Sigmoid colon (tissue), 7 donors: Measurements from ENCODE around the gene RABEP1. TPM values are rescaled to one million over a fixed set of nuclear protein-coding genes. Genes with fewer than 3 reads are reported as not detected.

ENCODE experiments used
- DNase-seq: peaks from one replicate; pipeline ENCODE4 v3.0.0-alpha.2; 2019
- H3K27ac ChIP-seq, 4 donors: fragments of 200-600 bp; sonication (generic); one replicate each; pipeline ENCODE4 v1.5.1; 2016 to 2019; ENCODE audit warnings: mild to moderate bottlenecking in 1 of 4
- H3K27me3 ChIP-seq, 3 donors: fragments of 200-600 bp; sonication (generic); one replicate each; pipeline ENCODE4 v1.5.1; 2019; ENCODE audit warnings: mild to moderate bottlenecking in 1 of 3
- H3K36me3 ChIP-seq, 4 donors: fragments of 200-600 bp; sonication (generic); one replicate each; pipeline ENCODE4 v1.5.1; 2016 to 2019
- H3K4me1 ChIP-seq, 4 donors: fragments of 200-600 bp; sonication (generic); one replicate each; pipeline ENCODE4 v1.5.1; 2017 to 2019
- H3K4me3 ChIP-seq, 4 donors: fragments of 200-600 bp; sonication (generic); one replicate each; pipeline ENCODE4 v1.5.1; 2017 to 2019; ENCODE audit warnings: mild to moderate bottlenecking in 2 of 4, moderate library complexity in 1 of 4
- H3K9me3 ChIP-seq, 4 donors: fragments of 200-600 bp in 3 of 4; sonication (generic) in 3 of 4; one replicate each; pipeline versions ENCODE4 v1.5.1 to v1.6.1; 2013 to 2019
- CTCF ChIP-seq, 4 experiments: fragments of 450-650 bp in 3 of 4; fragments of 200-600 bp in 1 of 4; IDR thresholded peaks; one replicate each; pipeline ENCODE4 v1.5.1; 2016 to 2019; ENCODE audit warnings: antibody characterized with exemption in 4 of 4, mild to moderate bottlenecking in 3 of 4, moderate library complexity in 2 of 4
- EP300 ChIP-seq, 4 donors: sonication (generic); formaldehyde crosslinking; IDR thresholded peaks; one replicate each; pipeline ENCODE4 v1.6.1; 2017; ENCODE audit warnings: antibody characterized with exemption in 4 of 4
- POLR2A ChIP-seq, 2 donors: fragments of 450-650 bp; IDR thresholded peaks; one replicate each; pipeline ENCODE4 v1.6.1; 2016; ENCODE audit warnings: antibody characterized with exemption in 2 of 2, mild to moderate bottlenecking in 2 of 2, moderate library complexity in 2 of 2
- POLR2AphosphoS5 ChIP-seq, 4 donors: sonication (generic); formaldehyde crosslinking; IDR thresholded peaks; one replicate each; pipeline ENCODE4 v1.6.1; 2017; ENCODE audit warnings: antibody characterized with exemption in 4 of 4
- WGBS, 2 donors: extraction: QIAGEN DNeasy Blood & Tissue Kit; methylation state at CpG; one replicate each; pipeline ENCODE4 v1.1.7; 2013; 5-methylcytosine and 5-hydroxymethylcytosine counted together
- intact Hi-C: fragments of 100-400 bp; cut with DNase I; formaldehyde crosslinking; loops from one replicate; pipeline ENCODE4 v1.15.1; 2023
- polyA plus RNA-seq, 3 donors: library from polyadenylated mRNA; stranded (reverse); fragments of 200-250 nt; gene quantifications; one replicate each; pipeline ENCODE4 v1.2.3, GENCODE V29; 2013
- total RNA-seq, 4 donors: library from RNA; depleted of rRNA; stranded (reverse); fragments of >200 nt; gene quantifications; one replicate each; pipeline ENCODE4 v1.1.0, GENCODE V29; 2016
- donor health status: healthy with polysubstance abuse.
- donor health status: Bipolar disorder and iron deficiency.
- donor health status: healthy.

The RABEP1 gene
- total and polyA plus RNA-seq, 7 donors: 12.7 to 52.9 (median 39.8) TPM

- WGBS, 2 donors: 94 to 98% methylated on average over 3 of the region's 3 CpGs
- no peaks in the 10 kb centered on the region for H3K27me3 ChIP-seq
- no peak for DNase-seq
- no peak overlapping the region for H3K4me3 ChIP-seq
- intact Hi-C loops: no loop called here
- no peaks in the 10 kb centered on the region for H3K9me3 ChIP-seq
- H3K27ac ChIP-seq: no peak overlapping the region
- H3K4me1 ChIP-seq: peaks cover 0 to 47% (median 29%) of the 10 kb centered on the region in 4 donors
- TF ChIP-seq POLR2AphosphoS5 (IDR thresholded peaks at IDR 0.05) (no peak), POLR2A (IDR thresholded peaks at IDR 0.05) (no peak), EP300 (IDR thresholded peaks at IDR 0.05) (no peak), CTCF (IDR thresholded peaks at IDR 0.05) (no peak)
- no peaks in the 10 kb centered on the region for H3K36me3 ChIP-seq
Measured at GRCh38 chr17:5286846-5287245, 4.8 kb downstream of the RABEP1 start.

GRCh38 chr17:5291683-5292350, 9.7 kb downstream of the RABEP1 start:
- no peaks in the 10 kb centered on the region for H3K9me3 ChIP-seq
- H3K27me3 ChIP-seq: no peaks in the 10 kb centered on the region
- no peak overlapping the region for H3K4me3 ChIP-seq
- DNase-seq: no peak
- H3K4me1 ChIP-seq: peaks cover 0 to 10% (median 5%) of the 10 kb centered on the region in 4 donors
- 89 to 94% methylated on average over 8 of the region's 8 CpGs for WGBS, 2 donors
- intact Hi-C loops: no loop called here
- H3K36me3 ChIP-seq: no peaks in the 10 kb centered on the region
- H3K27ac ChIP-seq: no peak overlapping the region
- TF ChIP-seq EP300 (IDR thresholded peaks at IDR 0.05) (no peak), POLR2A (IDR thresholded peaks at IDR 0.05) (no peak)

GRCh38 chr17:5297245-5297644, 15.2 kb downstream of the RABEP1 start:
- Histone ChIP-seq H3K27ac (no peak overlapping the region), H3K4me3 (no peak overlapping the region), H3K36me3 (no peaks in the 10 kb centered on the region), H3K4me1 (peaks cover 0 to 18% (median 8%) of the 10 kb centered on the region in 4 donors), H3K27me3 (no peaks in the 10 kb centered on the region), H3K9me3 (no peaks in the 10 kb centered on the region)
- TF ChIP-seq POLR2A (IDR thresholded peaks at IDR 0.05) (no peak), EP300 (IDR thresholded peaks at IDR 0.05) (no peak), POLR2AphosphoS5 (IDR thresholded peaks at IDR 0.05) (no peak), CTCF (IDR thresholded peaks at IDR 0.05) (no peak)
- 44 to 66% methylated on average over 2 of the region's 2 CpGs for WGBS, 2 donors
- intact Hi-C loops: no loop called here
- DNase-seq: no peak

GRCh38 chr17:5299383-5299782, 17.3 kb downstream of the RABEP1 start:
- TF ChIP-seq CTCF (IDR thresholded peaks at IDR 0.05) (no peak), POLR2AphosphoS5 (IDR thresholded peaks at IDR 0.05) (no peak), POLR2A (IDR thresholded peaks at IDR 0.05) (no peak), EP300 (IDR thresholded peaks at IDR 0.05) (no peak)
- WGBS, 2 donors: 83 to 89% methylated on average over 4 of the region's 4 CpGs
- H3K36me3 ChIP-seq: no peaks in the 10 kb centered on the region
- H3K9me3 ChIP-seq: no peaks in the 10 kb centered on the region
- intact Hi-C loops: no loop called here
- H3K27ac ChIP-seq: no peak overlapping the region
- H3K4me1 ChIP-seq: peaks cover 0 to 18% (median 8%) of the 10 kb centered on the region in 4 donors
- DNase-seq: no peak
- H3K4me3 ChIP-seq: no peak overlapping the region
- H3K27me3 ChIP-seq: no peaks in the 10 kb centered on the region

- TF ChIP-seq CTCF (IDR thresholded peaks at IDR 0.05) (no peak), EP300 (IDR thresholded peaks at IDR 0.05) (no peak), POLR2A (IDR thresholded peaks at IDR 0.05) (no peak)
- H3K36me3 ChIP-seq: no peaks in the 10 kb centered on the region
- WGBS, 2 donors: 96 to 97% methylated on average over 1 of the region's 1 CpG
- no peak overlapping the region for H3K4me3 ChIP-seq
- no peak for DNase-seq
- no peaks in the 10 kb centered on the region for H3K9me3 ChIP-seq
- intact Hi-C loops: no loop called here
- no peak overlapping the region for H3K27ac ChIP-seq
- peaks cover 0 to 13% (median 0%) of the 10 kb centered on the region in 4 donors for H3K4me1 ChIP-seq
- no peaks in the 10 kb centered on the region for H3K27me3 ChIP-seq
Measured at GRCh38 chr17:5304636-5305035, 22.6 kb downstream of the RABEP1 start.
